GM18511 (cell line): ENCODE results near the gene HS6ST3.

Experiments
- ATAC-seq: cut with Tn5 transposase; IDR thresholded peaks from one replicate; pipeline ENCODE4 v1.9.1; 2021; ENCODE audit warnings: mild to moderate bottlenecking, moderate library complexity; ENCODE audit not compliant: unreplicated experiment

The HS6ST3 gene

DNA sequence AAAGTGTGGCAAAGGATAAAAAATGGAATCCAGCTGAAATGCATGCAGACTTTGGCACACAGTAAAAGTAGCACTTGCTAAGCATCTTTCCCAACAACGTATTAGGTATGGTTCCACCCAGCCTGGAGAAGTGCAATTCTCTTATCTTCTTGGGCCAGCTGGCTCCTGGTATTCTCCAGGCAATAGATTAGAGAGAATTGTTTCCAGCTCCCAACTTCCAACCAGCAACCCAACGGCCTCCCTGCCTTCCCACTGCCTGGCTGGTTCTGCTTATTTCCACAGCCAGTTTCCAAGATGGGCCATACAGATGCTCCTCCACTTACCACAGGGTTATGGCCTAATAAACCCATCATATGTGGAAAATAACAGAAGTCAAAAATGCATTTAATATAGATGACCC is 771.0 kb downstream of the HS6ST3 start:
- ATAC-seq: no peak

DNA sequence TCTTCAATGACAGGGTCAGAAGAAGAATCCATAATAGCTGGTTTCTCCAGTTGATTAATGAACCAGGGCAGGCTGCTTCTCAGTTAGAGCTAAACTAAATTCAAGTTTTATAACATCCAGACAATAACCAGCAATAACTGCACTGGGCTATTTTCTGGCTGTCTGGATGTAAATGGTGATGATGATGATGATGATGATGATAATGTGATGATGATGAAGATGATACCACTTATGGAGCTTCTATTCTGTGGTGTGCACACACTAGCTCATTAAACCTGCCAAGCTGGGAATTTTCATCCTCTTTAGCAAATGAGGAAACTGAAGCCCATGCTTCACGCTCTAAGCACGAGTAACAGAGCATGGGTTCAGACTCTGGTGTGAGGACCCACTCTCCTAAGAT is 772.2 kb downstream of the HS6ST3 start:
- ATAC-seq: no peak

DNA sequence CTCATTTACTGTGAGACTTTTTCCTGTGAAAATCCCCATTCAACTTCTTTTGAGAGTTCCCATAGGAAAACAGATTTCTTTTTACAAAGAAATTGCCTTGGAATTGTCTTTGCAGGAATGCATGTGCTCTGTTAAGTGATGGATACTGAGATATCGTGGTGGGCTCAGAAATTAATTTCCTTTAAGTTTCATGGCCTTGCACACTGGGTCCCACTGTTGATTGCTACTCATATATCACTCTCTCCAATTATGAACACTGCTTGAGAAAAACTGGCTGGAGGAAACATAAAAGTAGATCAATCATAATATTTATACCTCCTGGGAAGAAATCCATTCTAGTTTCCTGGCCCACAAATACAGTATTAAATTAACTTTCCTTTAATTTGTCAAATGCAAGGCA is 773.1 kb downstream of the HS6ST3 start:
- no peak for ATAC-seq

DNA sequence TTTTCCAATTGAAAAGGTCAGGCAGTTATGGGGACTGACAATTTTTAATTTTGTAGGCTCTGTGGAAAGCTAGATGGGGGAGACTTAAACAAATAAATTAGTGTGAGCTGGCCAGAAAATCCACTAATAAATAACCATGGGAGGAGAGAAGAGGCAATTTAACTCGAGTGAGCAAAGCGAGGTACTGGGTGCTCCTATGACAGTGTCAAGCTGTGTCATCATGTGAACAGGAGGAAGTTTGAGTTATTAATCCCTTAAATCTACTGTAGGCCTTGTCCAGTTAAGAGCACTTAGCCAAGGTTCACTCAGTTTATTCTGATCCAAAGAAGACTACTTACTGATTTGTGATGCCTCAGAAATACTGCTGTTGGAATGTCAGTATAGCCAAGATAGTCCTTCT is 781.6 kb downstream of the HS6ST3 start:
- no peak for ATAC-seq

DNA sequence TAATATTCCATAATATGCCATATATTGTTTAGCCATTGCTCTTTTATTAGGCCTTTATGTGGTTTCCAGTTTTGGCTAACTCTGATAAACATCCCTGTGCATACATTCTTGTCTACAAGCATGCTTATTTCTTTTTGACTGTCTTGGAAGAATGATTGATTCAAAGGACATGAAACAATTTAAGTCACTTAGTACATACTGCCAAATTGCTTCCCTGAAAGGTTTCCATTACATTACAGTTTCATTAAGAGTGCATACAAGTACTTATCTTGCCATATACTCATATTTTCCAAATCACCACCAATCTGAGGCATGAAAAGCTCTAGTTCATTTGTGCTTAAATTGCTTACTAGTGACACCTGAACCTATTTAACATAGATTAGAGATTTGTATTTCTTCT is 790.5 kb downstream of the HS6ST3 start:
- no peak for ATAC-seq
